GM18951 (cell line): ENCODE results near the gene SORCS2.

Experiments
- POLR2A ChIP-seq: IDR thresholded peaks from 4 replicates; pipeline ENCODE4 v1.6.1; 2011; ENCODE audit warnings: mild to moderate bottlenecking; ENCODE audit not compliant: insufficient read length, insufficient read depth; ENCODE audit errors: extremely low read depth
- in situ Hi-C: fragments of 300-500 bp; cut with MboI; formaldehyde crosslinking; loops from one replicate; pipeline ENCODE4 v1.12.0; 2022; ENCODE audit warnings: low sequenced_read_pairs, mixed read lengths, inconsistent platforms; ENCODE audit not compliant: unreplicated experiment

Gene SORCS2

DNA sequence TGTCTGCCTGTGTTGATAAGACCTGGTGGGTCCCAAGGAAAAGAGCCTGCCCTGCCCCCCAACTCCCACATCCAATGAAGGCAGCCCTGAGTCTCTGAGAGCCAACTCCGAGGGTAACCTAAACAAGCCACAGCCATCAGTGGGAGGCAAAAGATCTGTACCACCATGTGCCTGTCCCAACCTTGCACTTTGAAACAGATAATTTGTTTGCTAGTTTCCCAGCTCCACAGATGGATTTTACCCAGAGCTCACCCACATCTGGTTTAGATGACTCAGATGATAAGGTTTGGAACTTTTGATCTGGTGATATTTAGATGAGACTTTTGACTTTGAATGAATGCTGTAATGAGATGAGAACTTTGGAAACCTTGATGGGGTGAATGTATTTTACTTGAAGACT is 488.4 kb downstream of the SORCS2 start:
- in situ Hi-C loops, result no loop called here
- no peak for TF ChIP-seq POLR2A

DNA sequence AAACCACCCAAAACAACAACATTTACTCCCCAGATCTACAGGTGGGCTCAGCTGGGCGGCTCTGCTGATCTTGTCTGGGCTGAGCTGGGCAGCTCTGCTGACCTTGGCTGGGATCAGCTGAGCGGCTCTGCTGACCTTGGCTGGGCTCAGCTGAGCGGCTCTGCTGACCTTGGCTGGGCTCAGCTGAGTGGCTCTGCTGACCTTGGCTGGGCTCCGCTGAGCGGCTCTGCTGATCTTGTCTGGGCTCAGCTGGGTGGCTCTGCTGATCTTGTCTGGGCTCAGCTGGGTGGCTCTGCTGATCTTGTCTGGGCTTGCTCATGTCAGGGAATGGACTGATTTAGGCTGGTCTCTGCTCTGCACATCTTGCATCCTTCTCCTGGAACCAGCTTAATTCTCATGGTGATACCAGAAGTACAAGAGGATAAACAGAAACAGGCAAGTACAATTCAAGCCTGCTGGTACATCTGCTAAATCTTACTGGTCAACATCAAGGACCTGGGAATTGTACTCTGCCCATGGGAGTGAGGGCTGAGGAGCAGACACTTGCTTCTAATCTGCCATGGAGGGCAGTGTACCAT is 490.9 kb downstream of the SORCS2 start:
- TF ChIP-seq POLR2A, result no peak
- in situ Hi-C loops, result no loop called here

DNA sequence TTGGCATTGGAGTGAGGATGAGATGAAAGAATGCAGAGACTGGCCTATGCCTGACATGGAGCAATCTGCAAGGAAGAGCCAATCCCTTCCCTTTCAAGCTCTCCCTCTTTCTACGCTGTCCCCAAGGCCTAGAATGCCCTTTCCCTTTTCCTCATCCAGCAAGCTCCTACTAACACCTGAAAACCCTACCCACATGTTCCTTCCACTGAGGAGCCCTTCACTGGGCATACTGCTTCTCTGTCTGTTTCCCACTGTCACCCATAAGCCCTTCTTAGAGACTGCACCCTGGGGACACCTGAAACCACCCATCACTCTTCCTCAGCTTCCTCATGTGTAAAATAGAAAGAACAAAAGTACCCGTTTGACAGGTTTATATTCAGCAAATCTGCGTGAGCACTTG is 492.0 kb downstream of the SORCS2 start:
- no peak for TF ChIP-seq POLR2A
- in situ Hi-C loops, result no loop called here

DNA sequence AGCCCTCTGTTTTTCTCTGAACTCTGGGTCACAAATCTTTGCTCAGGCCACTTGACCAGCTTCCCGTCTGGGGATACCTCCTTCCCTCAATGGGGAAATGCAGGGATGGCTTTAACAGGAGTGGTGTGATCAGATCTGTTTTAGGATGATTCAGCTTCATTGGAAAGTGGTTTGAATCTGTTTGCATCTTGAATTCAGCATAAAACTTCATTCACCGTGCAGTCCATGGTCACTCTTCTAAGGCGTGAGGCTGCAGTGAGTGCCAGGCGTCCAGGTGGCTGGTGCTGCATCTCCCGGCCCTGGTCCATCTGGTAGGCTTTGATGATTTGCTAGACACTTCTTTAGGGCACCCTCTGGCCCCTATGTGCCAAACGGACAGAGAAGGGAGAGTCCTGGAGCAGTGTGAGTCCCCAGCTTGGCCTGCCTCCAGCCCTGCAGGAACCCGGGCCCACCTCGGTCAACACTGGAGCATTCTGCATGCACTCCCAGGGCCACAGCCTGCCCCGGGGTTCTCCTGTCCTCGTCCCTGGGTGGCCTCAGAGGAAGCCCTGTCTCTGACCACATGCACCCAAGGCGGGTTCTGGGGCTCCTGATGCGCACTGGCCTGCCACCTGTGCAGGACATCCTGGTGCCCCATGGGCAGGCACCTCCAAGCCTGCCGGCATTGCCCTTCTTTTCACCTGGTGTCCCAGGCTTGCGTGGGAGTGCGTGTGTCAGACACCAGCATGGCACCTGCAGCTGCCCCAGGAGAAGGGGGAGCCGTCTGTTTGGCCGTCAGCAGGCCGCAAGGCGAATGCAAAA is 493.9 kb downstream of the SORCS2 start:
- in situ Hi-C loops, result no loop called here
- TF ChIP-seq POLR2A, result no peak

DNA sequence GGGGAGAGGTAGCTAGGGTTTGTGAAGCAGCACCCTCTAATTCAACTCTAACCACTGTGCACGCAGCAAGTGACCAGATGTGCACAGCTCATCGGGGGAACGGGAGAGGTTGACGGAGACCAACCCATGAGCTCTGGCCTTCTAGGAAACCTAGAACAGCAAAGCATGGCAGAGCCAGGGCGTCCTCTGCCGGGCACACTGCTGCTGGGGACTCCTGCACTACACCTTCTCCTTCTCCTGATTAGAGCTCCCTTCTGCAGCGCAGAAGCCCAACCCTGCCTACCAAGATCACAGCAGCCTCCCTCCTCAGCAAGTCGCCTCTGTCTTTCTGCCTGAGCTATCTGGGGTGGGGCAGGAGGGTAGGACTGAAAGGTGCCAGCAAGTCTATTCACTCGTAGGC is 494.7 kb downstream of the SORCS2 start:
- in situ Hi-C loops, result no loop called here
- no peak for TF ChIP-seq POLR2A

DNA sequence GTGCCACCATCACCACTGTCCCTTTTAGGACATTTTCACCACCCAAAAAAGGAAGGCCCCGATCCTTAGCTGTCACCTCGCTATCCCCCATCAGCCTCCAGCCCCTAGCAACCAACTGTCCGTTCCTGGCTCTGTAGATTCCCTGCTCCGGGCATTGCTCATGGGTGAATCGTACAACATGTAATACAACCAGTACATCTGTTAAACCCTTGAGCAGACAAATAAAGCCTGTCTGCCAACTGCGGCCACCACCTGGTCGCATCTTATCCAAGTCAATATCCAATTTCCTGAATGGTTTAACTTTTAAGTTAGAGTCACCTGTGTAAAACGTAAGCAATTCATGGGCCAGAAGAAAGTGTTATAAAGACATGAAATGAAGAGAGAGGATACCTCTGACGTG is 495.5 kb downstream of the SORCS2 start:
- no peak for TF ChIP-seq POLR2A
- in situ Hi-C loops, result no loop called here

DNA sequence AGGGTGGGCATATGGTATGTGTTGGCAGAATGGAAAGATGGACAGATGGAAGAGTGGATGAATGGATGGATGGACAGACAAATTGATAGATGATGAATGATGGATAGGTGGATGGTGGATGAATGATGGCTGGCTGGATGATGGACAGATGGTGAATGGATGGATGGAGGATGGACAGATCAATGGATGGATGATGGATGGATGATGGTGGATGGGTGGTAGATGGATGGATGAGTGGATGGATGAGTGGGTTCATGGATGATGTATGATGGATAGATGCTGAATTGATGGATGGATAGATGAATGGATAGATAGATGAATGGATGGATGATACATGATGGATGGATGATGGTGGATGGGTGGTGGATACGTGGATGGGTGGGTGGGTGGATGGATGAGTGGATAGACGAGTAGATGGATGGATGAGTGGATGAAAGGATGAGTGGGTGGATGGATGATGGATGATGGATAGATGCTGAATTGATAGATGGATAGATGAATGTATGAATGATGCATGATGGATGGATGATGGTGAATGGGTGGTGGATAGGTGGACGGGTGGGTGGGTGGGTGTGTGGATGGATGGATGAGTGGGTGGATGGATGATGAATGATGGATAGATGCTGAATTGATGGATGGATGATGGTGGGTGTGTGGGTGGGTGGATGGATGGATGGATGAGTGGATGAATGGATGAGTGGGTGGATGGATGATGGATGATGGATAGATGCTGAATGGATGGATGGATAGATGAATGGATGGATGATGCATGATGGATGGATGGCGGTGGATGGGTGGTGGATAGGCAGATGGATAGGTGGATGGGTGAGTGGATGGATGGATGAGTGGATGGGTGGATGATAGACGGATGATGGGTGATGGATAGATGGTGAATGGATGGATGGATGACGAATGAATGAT is 497.7 kb downstream of the SORCS2 start:
- in situ Hi-C loops, result no loop called here
- TF ChIP-seq POLR2A, result no peak

DNA sequence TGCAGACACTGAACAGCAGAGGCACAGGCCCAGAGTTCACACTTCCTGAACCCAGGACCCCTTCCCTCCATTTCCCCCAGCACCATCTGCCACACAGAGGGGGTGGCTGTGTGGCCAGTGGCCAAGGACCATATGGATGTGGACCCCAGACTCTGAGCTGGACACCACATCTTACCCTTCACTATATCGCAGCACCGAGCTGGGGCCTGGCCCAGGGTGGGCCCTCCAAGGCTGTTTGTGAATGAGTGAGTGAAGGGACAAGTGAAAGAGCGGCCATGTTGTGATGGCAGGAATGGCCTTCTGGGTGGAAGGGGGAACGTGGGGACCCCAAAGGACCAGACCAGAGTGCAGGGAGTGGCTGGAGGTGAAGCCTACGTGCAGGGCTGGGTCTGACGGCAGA is 498.7 kb downstream of the SORCS2 start:
- no peak for TF ChIP-seq POLR2A
- in situ Hi-C loops, result no loop called here

DNA sequence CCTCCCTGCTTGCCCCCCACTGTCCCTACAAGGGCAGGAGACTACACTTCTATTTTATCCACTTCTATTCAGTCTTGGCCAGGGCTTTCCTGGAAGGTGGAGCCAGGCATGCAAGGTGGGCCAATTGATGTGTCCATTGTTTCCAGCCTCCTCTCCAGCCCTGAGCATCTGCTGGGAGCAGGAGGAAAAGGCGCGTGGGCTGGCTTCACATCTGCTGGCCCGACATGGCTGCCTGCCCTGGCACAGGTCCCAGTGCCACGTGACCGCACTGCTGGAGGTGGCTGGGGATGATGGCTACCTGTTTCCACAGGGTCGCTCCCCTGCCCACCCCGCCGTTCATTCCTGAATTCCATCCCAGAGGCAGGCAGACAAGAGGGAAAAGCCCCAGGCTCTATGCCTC is 499.6 kb downstream of the SORCS2 start:
- in situ Hi-C loops, result no loop called here
- TF ChIP-seq POLR2A, result no peak

DNA sequence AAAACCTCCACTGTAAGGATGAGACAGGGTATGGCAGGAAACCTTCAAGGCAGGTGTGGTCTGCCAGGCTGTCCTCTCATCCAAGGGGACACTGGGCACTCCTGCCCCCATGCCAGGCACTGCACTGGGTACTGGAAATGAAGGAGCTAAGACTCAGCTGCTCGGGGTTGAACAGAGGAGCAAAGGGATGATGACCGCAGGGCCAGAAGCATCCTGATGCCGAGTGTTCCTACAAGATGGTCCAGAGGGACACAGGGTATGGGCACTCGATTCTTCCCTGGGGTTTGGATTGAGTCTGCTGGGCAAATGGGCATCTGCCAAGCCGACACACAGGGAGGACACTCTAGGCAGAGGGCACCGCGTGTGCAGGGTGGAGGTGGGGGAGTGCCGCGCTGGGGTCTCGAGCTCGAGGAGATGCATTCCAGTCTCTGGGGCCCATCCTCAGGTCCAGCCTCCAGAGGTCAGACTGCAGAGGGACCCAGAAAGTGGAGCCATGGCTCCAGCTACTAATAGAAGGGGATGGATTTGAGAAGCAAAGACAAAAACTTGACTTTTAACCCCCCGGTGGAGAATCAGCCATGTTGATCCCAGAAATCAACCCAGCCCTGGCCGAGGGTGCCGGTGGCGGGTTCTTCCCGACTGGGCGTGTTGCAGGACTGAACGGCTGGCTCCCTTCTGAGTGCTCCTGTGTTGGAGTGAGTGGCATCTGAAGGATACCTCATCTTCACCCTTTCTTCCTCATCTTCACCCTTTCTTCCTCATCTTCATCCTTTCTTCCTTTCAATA is 500.3 kb downstream of the SORCS2 start:
- no peak for TF ChIP-seq POLR2A
- in situ Hi-C loops, result no loop called here

DNA sequence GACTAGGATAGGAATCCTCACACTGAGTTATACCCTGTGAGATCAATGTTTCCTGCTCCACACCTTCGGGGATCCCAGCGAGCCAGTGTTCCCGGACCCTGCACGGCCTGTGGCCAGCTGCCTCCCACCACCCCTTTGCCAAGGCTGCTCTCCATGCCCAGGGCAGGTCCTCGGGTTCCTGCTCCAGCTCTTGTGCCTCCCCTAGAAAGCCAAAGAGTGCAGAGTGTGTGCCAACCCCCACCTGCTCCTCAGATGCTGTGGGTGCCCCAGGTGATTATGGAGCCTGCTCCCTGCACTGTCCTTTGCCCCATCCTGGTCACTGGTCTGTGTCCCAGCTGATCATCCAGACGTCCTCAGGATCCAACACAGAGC is 500.9 kb downstream of the SORCS2 start:
- in situ Hi-C loops, result no loop called here
- TF ChIP-seq POLR2A, result no peak

DNA sequence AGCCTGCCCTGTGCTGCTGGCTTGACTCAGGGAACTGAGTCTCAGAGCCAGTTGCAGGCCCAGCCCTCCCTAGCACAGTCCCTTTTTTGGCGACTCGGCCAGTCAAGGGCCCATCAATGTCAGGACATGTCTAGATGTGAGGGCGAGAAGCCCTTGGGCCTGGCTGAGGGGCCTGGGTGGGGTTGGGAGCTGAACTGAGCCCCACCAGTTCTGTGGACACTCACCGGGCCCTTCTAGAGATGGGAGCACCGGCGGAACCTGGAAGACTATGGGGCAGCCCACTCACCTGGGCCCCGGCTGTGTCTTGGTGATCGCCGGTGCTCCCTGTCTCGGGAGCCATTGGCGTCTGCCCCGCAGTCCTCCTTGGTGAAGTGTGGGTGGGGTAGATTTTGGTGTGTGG is 501.4 kb downstream of the SORCS2 start:
- no peak for TF ChIP-seq POLR2A
- in situ Hi-C loops, result no loop called here

DNA sequence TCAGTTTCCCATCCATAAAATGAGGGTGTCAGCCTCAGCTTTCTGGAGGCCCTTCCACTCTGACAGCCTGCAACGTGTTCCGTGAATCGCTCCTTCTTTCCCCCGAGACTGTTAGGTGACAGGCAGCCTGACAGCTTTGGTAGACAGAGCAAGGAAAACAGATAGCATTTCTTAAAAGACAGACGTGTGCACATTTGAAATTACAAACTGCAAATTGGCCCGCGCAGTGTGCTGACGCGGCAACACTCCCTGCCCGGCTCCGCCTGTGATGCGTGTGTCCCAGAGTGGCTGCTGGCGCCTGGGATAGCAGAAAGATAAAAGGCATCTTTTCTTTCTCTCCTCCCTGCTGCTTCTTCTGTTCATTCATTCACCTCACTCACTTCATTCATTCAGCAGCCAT is 502.0 kb downstream of the SORCS2 start:
- in situ Hi-C loops, result no loop called here
- no peak for TF ChIP-seq POLR2A
